ENCODE results near the gene AGBL4.

AGBL4 gene

GRCh38 chr1:48808496-48808895, 1215.3 kb downstream of the AGBL4 start:
- no peak for DNase-seq

- DNase-seq, result no peak
Observed at GRCh38 chr1:48807554-48808260, 1216.0 kb downstream of the AGBL4 start.

GRCh38 chr1:48803474-48803873, 1220.3 kb downstream of the AGBL4 start:
- no peak for DNase-seq

- no peak for DNase-seq
Observed at GRCh38 chr1:48794816-48795215, 1228.9 kb downstream of the AGBL4 start.

- DNase-seq, result no peak
Observed at GRCh38 chr1:48793863-48794262, 1229.9 kb downstream of the AGBL4 start.

GRCh38 chr1:48792961-48793360, 1230.8 kb downstream of the AGBL4 start:
- DNase-seq, result no peak

- no peak for DNase-seq
Observed at GRCh38 chr1:48790397-48790796, 1233.4 kb downstream of the AGBL4 start.

- no peak for DNase-seq
Observed at GRCh38 chr1:48789903-48790302, 1233.9 kb downstream of the AGBL4 start.

GRCh38 chr1:48785869-48786268, 1237.9 kb downstream of the AGBL4 start:
- no peak for DNase-seq

GRCh38 chr1:48784301-48784700, 1239.5 kb downstream of the AGBL4 start:
- no peak for DNase-seq

GRCh38 chr1:48777219-48777895, 1246.4 kb downstream of the AGBL4 start:
- DNase-seq, result no peak

GRCh38 chr1:48776393-48777218, 1247.1 kb downstream of the AGBL4 start, which contains the start of gene BEND5:
Gene BEND5, minus strand, starts transcription at chr1:48776891. Its CDS starts 60 bp downstream, at chr1:48776831.
- no peak for DNase-seq

- no peak for DNase-seq
Observed at GRCh38 chr1:48775831-48776392, 1247.8 kb downstream of the AGBL4 start.

GRCh38 chr1:48773133-48773532, 1250.6 kb downstream of the AGBL4 start:
- DNase-seq, result no peak

- DNase-seq, result no peak
Observed at GRCh38 chr1:48772211-48772610, 1251.5 kb downstream of the AGBL4 start.

- DNase-seq, result no peak
Observed at GRCh38 chr1:48771561-48771960, 1252.2 kb downstream of the AGBL4 start.

- DNase-seq, result no peak
Observed at GRCh38 chr1:48767975-48768510, 1255.7 kb downstream of the AGBL4 start.

- DNase-seq, result no peak
Observed at GRCh38 chr1:48765335-48765734, 1258.4 kb downstream of the AGBL4 start.

GRCh38 chr1:48761986-48762385, 1261.8 kb downstream of the AGBL4 start:
- DNase-seq, result no peak

GRCh38 chr1:48761411-48761810, 1262.3 kb downstream of the AGBL4 start:
- no peak for DNase-seq

GRCh38 chr1:48760857-48761256, 1262.9 kb downstream of the AGBL4 start:
- no peak for DNase-seq

- DNase-seq, result no peak
Observed at GRCh38 chr1:48758976-48759375, 1264.8 kb downstream of the AGBL4 start.

GRCh38 chr1:48757363-48757762, 1266.4 kb downstream of the AGBL4 start:
- no peak for DNase-seq

All from HCEC 1CT (cell line).